B cell (primary cell): ENCODE measurements around the gene EEPD1. TPM values are rescaled to one million over a fixed set of nuclear protein-coding genes. Genes with fewer than 3 reads are reported as not detected.

Source experiments
- ATAC-seq: fragments of 200-7000 bp; cut with Tn5 transposase; one replicate; pipeline ENCODE4 v1.10.0; 2021; ENCODE audit warnings: low read depth, mild to moderate bottlenecking, moderate number of reproducible peaks, moderate library complexity
- CTCF ChIA-PET: fragments of 350-600 bp; sonication (Branson Sonifier 250); formaldehyde crosslinking; loops from one replicate; lab custom pipeline; 2021; ENCODE audit warnings: antibody characterized with exemption, inconsistent platforms; lab: Charles Lee
- POLR2A ChIA-PET: fragments of 350-600 bp; sonication (Branson Sonifier 250); formaldehyde crosslinking; loops from one replicate; lab custom pipeline; 2021; ENCODE audit warnings: antibody characterized with exemption; lab: Charles Lee
- DNase-seq: peaks from one replicate; pipeline ENCODE4 v3.0.0; 2013
- H2AFZ ChIP-seq: 2 replicates; pipeline ENCODE4 v1.6.1; 2012; ENCODE audit warnings: mild to moderate bottlenecking, low read depth, low read length; ENCODE audit not compliant: insufficient read depth, poor library complexity, severe bottlenecking
- H3K27ac ChIP-seq, 2 donors: 1 replicate in 1 of 2; 2 replicates in 1 of 2; pipeline ENCODE4 v1.5.1; 2012 to 2013; ENCODE audit warnings: low read length in 2 of 2, mild to moderate bottlenecking in 2 of 2, moderate library complexity in 1 of 2
- H3K27me3 ChIP-seq, 4 experiments: fragments of 200-600 bp in 1 of 4; sonication (generic) in 1 of 4; replicated peaks in 1 of 4; 1 replicate in 2 of 4; 2 replicates in 2 of 4; pipeline versions ENCODE4 v1.6.1 to v1.7.0; 2013 to 2016; ENCODE audit warnings: low read length in 3 of 4, mild to moderate bottlenecking in 2 of 4, mixed read lengths in 1 of 4, moderate library complexity in 1 of 4; ENCODE audit not compliant: insufficient read depth in 4 of 4, control insufficient read depth in 3 of 4; ENCODE audit errors: control extremely low read depth in 1 of 4
- H3K36me3 ChIP-seq, 2 experiments: replicated peaks in 1 of 2; 1 replicate in 1 of 2; 2 replicates in 1 of 2; pipeline versions ENCODE4 v1.6.1 to v1.7.1; 2013; ENCODE audit warnings: low read length in 1 of 2; ENCODE audit not compliant: insufficient read depth in 2 of 2, control insufficient read depth in 1 of 2; ENCODE audit errors: control extremely low read depth in 1 of 2, extremely low read depth in 1 of 2
- H3K4me1 ChIP-seq, 2 donors: fragments of 200-600 bp in 1 of 2; sonication (generic) in 1 of 2; 1 replicate in 1 of 2; 2 replicates in 1 of 2; pipeline versions ENCODE4 v1.5.1 to v1.6.1; 2013 to 2017; ENCODE audit warnings: low read length in 2 of 2; ENCODE audit not compliant: control insufficient read depth in 2 of 2, insufficient read depth in 2 of 2
- H3K4me2 ChIP-seq: replicated peaks from 2 replicates; pipeline ENCODE3; 2012; ENCODE audit warnings: mild to moderate bottlenecking, low read depth, low read length; ENCODE audit not compliant: poor library complexity, severe bottlenecking
- H3K4me3 ChIP-seq, 5 experiments: fragments of 200-600 bp in 1 of 5; sonication (generic) in 1 of 5; 1 replicate in 3 of 5; 2 replicates in 2 of 5; pipeline versions ENCODE4 v1.5.1 to v1.7.0; 2011 to 2016; ENCODE audit warnings: low read length in 4 of 5, mild to moderate bottlenecking in 4 of 5, low read depth in 2 of 5, control low read depth in 1 of 5, moderate library complexity in 1 of 5; ENCODE audit not compliant: insufficient read depth in 1 of 5; ENCODE audit errors: control extremely low read depth in 1 of 5, extremely low read depth in 1 of 5
- H3K79me2 ChIP-seq: fragments of 200-600 bp; sonication (generic); one replicate; pipeline ENCODE4 v1.6.0; 2016; ENCODE audit warnings: low read length; ENCODE audit not compliant: control insufficient read depth, insufficient read depth
- H3K9ac ChIP-seq: fragments of 200-600 bp; sonication (generic); 2 replicates; pipeline ENCODE4 v1.6.1; 2017; ENCODE audit warnings: mild to moderate bottlenecking, low read length, moderate library complexity
- H3K9me3 ChIP-seq, 3 donors: one replicate each; pipeline versions ENCODE4 v1.6.1 to v1.7.1; 2013; ENCODE audit warnings: low read length in 2 of 3; ENCODE audit not compliant: control insufficient read depth in 2 of 3, insufficient read depth in 1 of 3; ENCODE audit errors: control extremely low read depth in 1 of 3
- H4K20me1 ChIP-seq: 2 replicates; pipeline ENCODE4 v1.6.0; 2012; ENCODE audit warnings: mild to moderate bottlenecking, low read length; ENCODE audit not compliant: insufficient read depth, control insufficient read depth, poor library complexity, severe bottlenecking
- H3K27ac Mint-ChIP-seq: one replicate; pipeline ENCODE4 v1.8.0; 2021; ENCODE audit warnings: mixed read lengths
- H3K27me3 Mint-ChIP-seq: one replicate; pipeline ENCODE4 v1.8.0; 2021; ENCODE audit warnings: mixed read lengths
- H3K4me1 Mint-ChIP-seq: one replicate; pipeline ENCODE4 v1.8.0; 2021; ENCODE audit warnings: mixed read lengths
- H3K4me3 Mint-ChIP-seq: one replicate; pipeline ENCODE4 v1.8.0; 2021; ENCODE audit warnings: mixed read lengths
- H3K9me3 Mint-ChIP-seq: one replicate; pipeline ENCODE4 v1.8.0; 2022; ENCODE audit warnings: mixed read lengths; ENCODE audit not compliant: insufficient read depth
- CTCF ChIP-seq: fragments of 200-600 bp; IDR thresholded peaks from one replicate; pipeline ENCODE4 v1.8.0; 2022; ENCODE audit warnings: antibody characterized with exemption, mild to moderate bottlenecking
- EZH2 ChIP-seq: IDR thresholded peaks from 2 replicates; pipeline ENCODE4 v1.6.1; 2012; ENCODE audit warnings: borderline replicate concordance, low read depth, mild to moderate bottlenecking, moderate library complexity, low read length; ENCODE audit not compliant: insufficient read depth, poor library complexity, severe bottlenecking
- WGBS: methylation state at CpG from one replicate; pipeline ENCODE4 v1.1.5; 2013; ENCODE audit warnings: missing lambda C conversion rate; ENCODE audit not compliant: insufficient coverage; 5-methylcytosine and 5-hydroxymethylcytosine counted together
- intact Hi-C: fragments of 100-400 bp; cut with micrococcal nuclease; formaldehyde crosslinking; loops from one replicate; pipeline ENCODE4 v1.10.0; 2022
- polyA plus RNA-seq: library from polyadenylated mRNA; depleted of rRNA; stranded (reverse); fragments of >200 nt; gene quantifications from 2 replicates; pipeline ENCODE4 v1.2.3, GENCODE V29; 2012
- total RNA-seq, 2 donors: library from RNA; stranded (reverse); fragments of 120-200 nt in 1 of 2; gene quantifications; 1 replicate in 1 of 2; 2 replicates in 1 of 2; pipeline versions ENCODE4 v1.2.3 to v1.2.4, GENCODE V29; 2013 to 2022

EEPD1 gene
- total and polyA plus RNA-seq, 2 donors (not counting 1 experiment from before 2014, with no cell fraction given) = 0.49 to 4.1 TPM

- Mint-ChIP-seq H3K4me1 (peaks cover 57% of the 10 kb centered on the region), H3K27ac (no peak overlapping the region), H3K27me3 (peaks cover 13% of the 10 kb centered on the region), H3K4me3 (no peak overlapping the region), H3K9me3 (no peaks in the 10 kb centered on the region)
- TF ChIP-seq EZH2 (no peak), CTCF (no peak)
- Histone ChIP-seq H3K36me3 (no peaks in the 10 kb centered on the region), H3K9ac (no peak overlapping the region), H3K27ac (no peak overlapping the region), H2AFZ (no peak overlapping the region), H3K27me3 (no peaks in the 10 kb centered on the region), H4K20me1 (no peaks in the 10 kb centered on the region), H3K79me2 (no peaks in the 10 kb centered on the region), H3K9me3 (no peaks in the 10 kb centered on the region), H3K4me1 (peaks cover 49 to 57% of the 10 kb centered on the region in 2 donors), H3K4me2 (no peak overlapping the region), H3K4me3 (no peak overlapping the region)
- ChIA-PET CTCF (interaction anchor here (0.9 to 9.9 kb wide), 6 partner anchors 33 to 368 kb away, joined by 3 to 197 read pairs (median 4); no protein-coding TSS in a partner anchor), POLR2A (no interaction called here)
- ATAC-seq (no peak), DNase-seq (no peak)
- intact Hi-C loops = no loop called here
- 89% methylated on average over 19 of the region's 19 CpGs for WGBS
Observed at GRCh38 chr7:36284456-36285090, 131.5 kb downstream of the EEPD1 start.

GRCh38 chr7:36285276-36285675 is 132.2 kb downstream of the EEPD1 start:
- Histone ChIP-seq H3K4me1 (peaks cover 49 to 57% of the 10 kb centered on the region in 2 donors), H2AFZ (no peak overlapping the region), H3K4me2 (no peak overlapping the region), H3K9ac (no peak overlapping the region), H3K27me3 (no peaks in the 10 kb centered on the region), H3K36me3 (no peaks in the 10 kb centered on the region), H4K20me1 (no peaks in the 10 kb centered on the region), H3K9me3 (no peaks in the 10 kb centered on the region), H3K4me3 (no peak overlapping the region), H3K27ac (no peak overlapping the region), H3K79me2 (no peaks in the 10 kb centered on the region)
- TF ChIP-seq EZH2 = no peak
- TF ChIP-seq CTCF = no peak
- intact Hi-C loops = no loop called here
- peaks cover 55% of the 10 kb centered on the region for H3K4me1 Mint-ChIP-seq
- peaks cover 7% of the 10 kb centered on the region for H3K27me3 Mint-ChIP-seq
- no peak for DNase-seq
- ATAC-seq = no peak
- ChIA-PET CTCF (interaction anchor here (1.6 to 9.9 kb wide), 2 partner anchors 300 to 368 kb away, joined by 4 to 197 read pairs; no protein-coding TSS in a partner anchor), POLR2A (no interaction called here)
- 98% methylated on average over 8 of the region's 9 CpGs for WGBS
- H3K9me3 Mint-ChIP-seq = no peaks in the 10 kb centered on the region
- H3K4me3 Mint-ChIP-seq = no peak overlapping the region
- H3K27ac Mint-ChIP-seq = no peak overlapping the region
